Stimulated activated CD8-positive, alpha-beta memory T cell treated with anti-CD3 and anti-CD28 coated beads, Interleukin-4, amount 100 ng/mL, for 4 hours (primary cell): ENCODE measurements around the gene PRF1.

ENCODE experiments used
- DNase-seq, 2 donors: peaks; one replicate each; pipeline ENCODE4 v3.0.0-alpha.2; 2020; ENCODE audit warnings: low read depth in 2 of 2, low spot score in 1 of 2

The PRF1 gene

GRCh38 chr10:70578371-70578947 lies 24.1 kb downstream of the PRF1 start:
- DNase-seq = peak; percentile 31 to 54

GRCh38 chr10:70576803-70577517 lies 25.6 kb downstream of the PRF1 start:
- DNase-seq = no peak

DNA sequence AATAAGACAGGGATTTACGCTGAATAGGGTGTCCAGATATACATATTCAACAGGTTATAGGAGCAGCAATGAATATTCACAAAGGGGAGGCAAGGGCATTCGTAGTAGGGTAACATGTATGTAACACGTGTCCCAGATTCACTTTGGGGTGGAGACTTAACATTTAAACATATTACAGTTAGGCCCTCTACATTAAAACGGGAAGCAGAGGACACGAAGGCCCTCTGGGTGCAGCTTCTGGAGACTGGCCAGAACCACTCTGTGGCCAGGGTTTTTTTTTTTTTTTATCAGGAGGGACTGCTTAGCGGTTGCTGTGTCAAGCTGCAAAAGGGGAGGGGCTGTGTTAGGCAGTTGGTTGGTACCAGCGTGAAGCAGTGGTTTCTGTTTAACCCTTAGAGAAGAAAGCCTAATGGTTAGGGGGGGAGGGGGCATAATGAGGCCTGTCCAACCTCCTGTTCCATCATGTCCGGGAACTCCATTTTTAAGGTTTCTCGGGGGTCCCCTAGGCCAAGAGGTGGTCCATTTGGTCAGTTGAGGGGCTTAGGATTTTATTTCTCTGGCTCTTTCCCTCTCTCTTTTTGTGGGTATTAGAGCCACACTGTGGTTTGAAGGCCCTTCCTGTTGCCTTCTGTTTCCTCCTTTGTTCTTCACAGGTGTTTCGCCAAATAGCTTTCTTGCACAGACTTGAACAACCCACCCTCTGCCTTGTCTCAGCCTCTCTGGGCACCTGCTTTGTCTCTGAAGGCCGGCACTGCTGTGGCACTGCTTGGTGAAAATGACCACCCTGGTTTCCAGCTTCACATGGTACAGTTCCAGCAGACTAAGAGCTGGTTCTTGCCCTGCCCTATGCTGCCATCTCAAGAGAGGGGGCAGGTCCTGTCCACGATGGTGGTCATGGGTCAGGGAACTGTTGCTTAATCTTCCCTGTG lies 26.4 kb downstream of the PRF1 start:
- no peak for DNase-seq

GRCh38 chr10:70575486-70575873 lies 27.1 kb downstream of the PRF1 start:
- no peak for DNase-seq

- no peak for DNase-seq
Measured at GRCh38 chr10:70573599-70574506, 28.7 kb downstream of the PRF1 start.

GRCh38 chr10:70571636-70572439 lies 30.7 kb downstream of the PRF1 start:
- no peak for DNase-seq

DNA sequence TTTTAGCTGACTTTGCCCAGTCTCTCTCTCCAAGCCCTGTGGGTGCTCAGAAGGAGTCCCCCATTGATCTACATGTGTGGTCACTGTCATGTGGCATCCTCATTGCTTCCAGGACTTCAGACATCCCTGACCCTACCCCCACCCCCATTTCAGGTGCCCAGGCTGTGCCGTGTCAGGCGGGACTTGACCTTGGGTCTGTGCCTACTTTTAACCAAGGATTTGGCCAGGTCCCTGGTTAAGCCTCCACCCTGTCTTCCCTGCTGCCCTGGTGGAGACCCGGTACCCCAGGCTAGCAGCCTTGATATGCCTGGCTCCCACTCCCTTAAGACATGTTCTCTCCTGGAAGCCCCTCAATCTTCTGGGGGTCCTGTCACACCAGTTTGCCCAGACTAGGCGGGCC lies 31.3 kb downstream of the PRF1 start:
- no peak for DNase-seq

DNA sequence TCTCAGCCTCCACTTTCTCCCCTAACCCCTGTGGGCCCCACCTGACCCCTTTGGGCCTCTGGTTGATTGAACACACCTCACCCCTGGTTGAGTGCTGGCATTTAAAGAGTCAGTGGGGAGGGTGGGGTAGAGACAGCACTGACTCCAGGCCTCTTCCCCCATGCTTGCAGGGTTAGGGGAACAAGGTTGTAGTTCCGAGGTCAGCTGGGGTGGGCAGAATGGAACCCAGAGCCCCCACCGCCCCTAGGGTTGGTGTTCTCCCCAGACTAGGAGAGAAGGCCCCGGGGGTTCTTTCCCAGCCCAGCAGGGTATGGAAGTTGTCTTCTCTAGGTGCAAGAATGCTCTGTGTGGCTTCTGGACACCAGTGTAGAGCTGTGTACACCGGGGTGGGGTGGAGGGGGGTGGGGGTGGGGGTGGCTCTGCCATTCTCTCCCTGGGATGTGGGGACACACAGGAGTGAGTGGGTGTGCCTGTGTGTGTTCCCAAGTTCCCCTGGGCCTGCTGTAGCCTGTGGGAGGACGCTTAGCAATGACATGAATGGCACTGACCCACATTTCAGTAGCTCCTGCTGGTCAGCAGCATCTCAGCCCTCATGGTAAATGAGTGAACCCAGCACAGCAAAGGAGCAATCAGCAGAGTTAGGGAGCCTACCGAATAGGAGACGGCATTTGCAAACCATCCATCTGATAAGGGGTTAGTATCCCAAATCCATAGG lies 33.6 kb downstream of the PRF1 start:
- no peak for DNase-seq

GRCh38 chr10:70568113-70568512 lies 34.4 kb downstream of the PRF1 start:
- DNase-seq = no peak

GRCh38 chr10:70567603-70568002 lies 34.9 kb downstream of the PRF1 start:
- no peak for DNase-seq

DNA sequence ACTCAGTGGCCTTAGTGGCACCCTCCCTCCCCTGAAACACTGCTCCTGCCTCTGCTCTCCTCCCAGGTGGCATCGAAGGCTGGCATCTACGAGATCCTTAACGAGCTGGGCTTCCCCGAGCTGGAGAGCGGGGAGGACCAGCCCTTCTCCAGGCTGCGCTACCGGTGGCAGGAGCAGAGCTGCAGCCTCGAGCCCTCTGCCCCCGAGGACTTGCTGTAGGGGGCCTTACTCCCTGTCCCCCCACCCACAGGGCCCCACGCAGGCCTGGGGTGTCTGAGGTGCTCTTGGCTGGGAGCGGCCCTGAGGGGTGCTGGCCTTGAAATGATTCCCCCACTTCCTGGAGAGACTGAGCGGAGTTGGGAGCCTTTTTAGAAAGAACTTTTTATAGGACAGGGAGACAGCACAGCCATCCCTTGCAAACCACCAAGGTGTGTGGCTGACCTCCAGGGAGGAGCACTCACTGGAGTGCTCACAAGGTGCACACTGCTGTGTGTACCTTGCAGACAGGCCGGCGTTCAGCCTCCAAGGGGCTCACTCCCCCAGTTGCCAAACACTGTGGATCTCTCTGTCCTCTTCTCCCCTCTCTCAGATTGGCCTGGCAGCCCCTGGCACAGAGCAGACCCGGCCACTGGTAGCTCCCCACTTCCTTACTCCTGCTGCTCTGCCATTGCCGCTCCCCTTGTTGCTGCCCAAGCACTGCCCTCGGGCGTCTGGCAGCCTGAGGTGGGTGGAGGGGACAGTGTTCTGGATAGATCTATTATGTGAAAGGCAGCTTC lies 35.8 kb downstream of the PRF1 start:
- no peak for DNase-seq

DNA sequence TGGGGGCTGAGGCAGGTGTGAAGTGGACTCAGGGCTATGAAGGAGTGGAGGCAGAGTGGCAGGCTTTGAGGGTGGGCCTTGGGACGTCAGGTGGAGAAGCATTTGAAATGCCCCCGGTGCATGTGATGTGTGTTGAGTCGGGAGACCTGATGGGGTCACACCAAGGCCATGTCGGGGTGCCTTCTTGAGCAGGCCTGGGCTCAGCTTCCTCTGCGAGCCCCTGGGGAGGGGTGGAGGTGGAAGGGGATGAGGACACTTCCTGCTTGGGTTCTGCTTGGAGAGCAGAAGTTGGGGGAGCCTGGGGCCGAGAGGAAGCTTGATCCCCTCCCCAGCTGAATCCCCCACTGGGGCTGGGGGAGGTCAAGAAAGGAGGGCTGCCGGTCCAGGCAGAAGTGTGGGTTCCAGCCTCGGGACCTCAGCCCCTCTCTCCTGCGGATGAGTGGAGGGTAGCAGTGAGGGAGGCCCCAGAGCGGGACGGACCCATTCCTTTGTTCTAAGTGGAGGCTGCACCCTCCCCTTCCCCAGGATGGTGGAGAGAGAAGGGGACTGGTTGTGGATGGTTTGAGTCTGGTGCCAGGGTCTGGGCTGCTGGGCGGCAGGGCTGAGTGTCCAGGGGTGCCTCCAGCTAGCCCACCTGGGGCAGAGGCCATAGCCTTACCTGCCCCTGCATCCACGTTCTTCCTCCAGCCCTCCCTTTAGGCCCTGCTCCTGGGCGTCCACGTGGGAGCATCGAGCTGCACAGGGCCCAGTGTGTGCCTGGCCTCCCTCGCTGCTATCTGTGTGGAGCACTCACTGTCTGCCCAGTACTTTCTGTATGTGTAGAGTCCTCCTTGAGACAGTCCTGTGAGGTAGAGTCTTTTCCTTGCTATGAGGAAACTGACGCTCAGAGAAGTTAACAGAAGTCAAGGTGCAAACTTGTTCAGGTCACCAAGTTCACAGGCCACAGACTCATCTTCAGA lies 36.7 kb downstream of the PRF1 start:
- DNase-seq = no peak

DNA sequence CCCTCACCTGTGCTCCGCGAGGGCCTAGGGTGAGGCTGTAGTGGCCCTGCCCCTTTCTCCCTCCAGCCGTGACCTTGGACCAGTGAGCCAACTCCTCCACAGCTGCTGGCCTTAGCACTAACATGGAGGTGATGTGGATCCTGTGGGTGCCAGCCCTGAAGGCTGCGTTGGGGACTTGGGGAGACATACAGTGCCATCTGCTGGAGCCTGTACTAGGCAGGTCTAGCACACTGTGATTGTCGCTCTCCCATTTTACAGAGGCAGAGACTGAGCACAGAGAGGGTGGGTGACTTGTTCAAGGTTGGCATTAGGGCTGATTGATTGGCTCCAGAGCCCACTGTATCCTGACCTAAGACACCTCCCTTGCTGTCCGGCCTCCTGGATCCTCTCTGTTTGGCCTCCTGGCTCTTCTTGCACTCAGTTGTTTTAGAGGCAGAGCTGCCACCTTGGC lies 37.6 kb downstream of the PRF1 start:
- no peak for DNase-seq

DNA sequence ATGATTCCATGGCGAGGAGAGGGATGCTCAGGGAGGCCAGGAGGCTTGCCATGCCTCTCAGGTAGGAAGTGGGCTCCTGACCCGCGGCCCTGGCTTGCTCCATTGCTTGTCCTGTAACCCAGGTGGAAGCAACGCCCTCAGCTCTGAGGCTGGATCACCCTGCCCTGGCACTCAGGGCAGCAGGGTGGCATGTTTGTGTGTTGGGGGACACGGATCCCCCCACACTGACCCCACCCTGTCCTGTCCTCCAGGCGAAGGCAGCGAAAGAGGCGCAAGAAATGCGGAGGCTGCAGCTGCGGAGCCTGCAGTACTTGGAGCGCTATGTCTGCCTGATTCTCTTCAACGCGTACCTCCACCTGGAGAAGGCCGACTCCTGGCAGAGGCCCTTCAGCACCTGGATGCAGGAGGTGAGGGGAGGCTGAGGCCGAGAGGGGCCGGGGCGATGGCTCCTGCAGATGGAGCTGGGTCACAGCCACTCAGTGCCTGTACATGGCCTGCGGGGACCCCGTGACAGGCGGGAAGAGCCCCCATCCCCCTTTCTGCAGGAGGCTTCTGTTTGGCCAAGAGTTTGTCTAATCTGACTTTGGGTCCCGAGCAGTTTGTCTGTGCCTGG lies 38.3 kb downstream of the PRF1 start:
- DNase-seq = no peak

GRCh38 chr10:70563230-70563629 lies 39.3 kb downstream of the PRF1 start:
- no peak for DNase-seq

GRCh38 chr10:70562036-70562755 lies 40.3 kb downstream of the PRF1 start:
- DNase-seq = no peak
